Measurements from ENCODE around the gene PCDHA5. TPM values are rescaled to one million over a fixed set of nuclear protein-coding genes. Genes with fewer than 3 reads are reported as not detected.

The PCDHA5 gene
- total and polyA plus RNA-seq, 10 of the 15 experiments (the other 5 are each of a cell fraction or from before 2014, with no cell fraction given) = under 0.01 TPM; not detected in 9

GRCh38 chr5:140828362-140828737 lies 6.9 kb downstream of the PCDHA5 start:
- ChIA-PET SMC1A (ENCODE audit: uncharacterized antibody, unreplicated experiment) (no interaction called here), CTCF (no interaction called here), RAD21 (ENCODE audit: unreplicated experiment) (no interaction called here), POLR2A (no interaction called here)
- H3K4me1 ChIP-seq (ENCODE audit: control insufficient read depth, insufficient read depth, low read length) = no peaks in the 10 kb centered on the region
- no peak overlapping the region for H2AFZ ChIP-seq (ENCODE audit: control insufficient read depth, low read depth, low read length)
- no peaks in the 10 kb centered on the region for H3K79me2 ChIP-seq (ENCODE audit: control insufficient read depth, insufficient read depth, low read length)
- in situ Hi-C loops (cut with MboI) (no loop called here), intact Hi-C loops (cut with micrococcal nuclease; ENCODE audit: unreplicated experiment) (no loop called here)
- H3K27me3 ChIP-seq (replicated peaks in 1 of 2; ENCODE audit: control insufficient read depth in 2 of 2, insufficient read depth in 2 of 2, low read length in 1 of 2) = no peaks in the 10 kb centered on the region
- no peak overlapping the region for H3K4me3 ChIP-seq
- 64% methylated on average over 18 of the region's 18 CpGs for WGBS (ENCODE audit: insufficient coverage, insufficient replicate concordance, low lambda C conversion rate, missing lambda C conversion rate)
- no peaks in the 10 kb centered on the region; the same call in 1 of the 3 replicates for H3K9me3 ChIP-seq (replicated peaks; ENCODE audit: control insufficient read depth, insufficient read depth, low read length)
- no peak for FAIRE-seq
- no peaks in the 10 kb centered on the region for H4K20me1 ChIP-seq (ENCODE audit: control insufficient read depth, insufficient read depth)
- DNase-seq (ENCODE audit: low read depth, low spot score) = no peak
- BruUV-seq (replicated peaks) = no TSS peak
- ATAC-seq = no peak
- H3K36me3 ChIP-seq (ENCODE audit: control insufficient read depth in 2 of 2, insufficient read depth in 2 of 2, low read length in 1 of 2) = no peaks in the 10 kb centered on the region
- no peak overlapping the region for H3K4me2 ChIP-seq (ENCODE audit: control insufficient read depth, insufficient read depth)
- no peak overlapping the region for H3K9ac ChIP-seq (ENCODE audit: control insufficient read depth, insufficient read depth, low read length)
- H3K27ac ChIP-seq (ENCODE audit: control insufficient read depth, insufficient read depth) = no peak overlapping the region
- TF ChIP-seq, protein P1, sequence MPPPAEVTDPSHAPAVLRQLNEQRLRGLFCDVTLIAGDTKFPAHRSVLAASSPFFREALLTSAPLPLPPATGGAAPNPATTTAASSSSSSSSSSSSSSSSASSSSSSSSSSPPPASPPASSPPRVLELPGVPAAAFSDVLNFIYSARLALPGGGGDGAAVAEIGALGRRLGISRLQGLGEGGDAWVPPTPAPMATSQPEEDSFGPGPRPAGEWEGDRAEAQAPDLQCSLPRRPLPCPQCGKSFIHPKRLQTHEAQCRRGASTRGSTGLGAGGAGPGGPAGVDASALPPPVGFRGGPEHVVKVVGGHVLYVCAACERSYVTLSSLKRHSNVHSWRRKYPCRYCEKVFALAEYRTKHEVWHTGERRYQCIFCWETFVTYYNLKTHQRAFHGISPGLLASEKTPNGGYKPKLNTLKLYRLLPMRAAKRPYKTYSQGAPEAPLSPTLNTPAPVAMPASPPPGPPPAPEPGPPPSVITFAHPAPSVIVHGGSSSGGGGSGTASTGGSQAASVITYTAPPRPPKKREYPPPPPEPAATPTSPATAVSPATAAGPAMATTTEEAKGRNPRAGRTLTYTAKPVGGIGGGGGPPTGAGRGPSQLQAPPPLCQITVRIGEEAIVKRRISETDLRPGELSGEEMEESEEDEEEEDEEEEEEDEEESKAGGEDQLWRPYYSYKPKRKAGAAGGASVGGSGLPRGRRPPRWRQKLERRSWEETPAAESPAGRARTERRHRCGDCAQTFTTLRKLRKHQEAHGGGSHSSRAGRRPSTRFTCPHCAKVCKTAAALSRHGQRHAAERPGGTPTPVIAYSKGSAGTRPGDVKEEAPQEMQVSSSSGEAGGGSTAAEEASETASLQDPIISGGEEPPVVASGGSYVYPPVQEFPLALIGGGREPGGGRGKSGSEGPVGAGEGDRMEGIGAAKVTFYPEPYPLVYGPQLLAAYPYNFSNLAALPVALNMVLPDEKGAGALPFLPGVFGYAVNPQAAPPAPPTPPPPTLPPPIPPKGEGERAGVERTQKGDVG (CRISPR knock-in tag; IDR thresholded peaks at IDR 0.05) = no peak
- TF ChIP-seq EED (IDR thresholded peaks at IDR 0.05; ENCODE audit: low read depth) (no peak), PAX5 (IDR thresholded peaks at IDR 0.05; ENCODE audit: borderline replicate concordance, low read depth, low read length) (no peak), RB1 (IDR thresholded peaks at IDR 0.05; ENCODE audit: borderline replicate concordance) (no peak), IRF5 (IDR thresholded peaks at IDR 0.05; ENCODE audit: borderline replicate concordance) (no peak), SPI1 (IDR thresholded peaks at IDR 0.05; ENCODE audit: borderline replicate concordance, insufficient read depth, low read depth, low read length) (no peak), STAT1 (conservative IDR thresholded peaks at IDR 0.05) (no peak), NBN (IDR thresholded peaks at IDR 0.05) (no peak), ZNF274 (IDR thresholded peaks at IDR 0.05; ENCODE audit: insufficient read depth, insufficient read length) (no peak)
- TF ChIP-seq, protein P2, sequence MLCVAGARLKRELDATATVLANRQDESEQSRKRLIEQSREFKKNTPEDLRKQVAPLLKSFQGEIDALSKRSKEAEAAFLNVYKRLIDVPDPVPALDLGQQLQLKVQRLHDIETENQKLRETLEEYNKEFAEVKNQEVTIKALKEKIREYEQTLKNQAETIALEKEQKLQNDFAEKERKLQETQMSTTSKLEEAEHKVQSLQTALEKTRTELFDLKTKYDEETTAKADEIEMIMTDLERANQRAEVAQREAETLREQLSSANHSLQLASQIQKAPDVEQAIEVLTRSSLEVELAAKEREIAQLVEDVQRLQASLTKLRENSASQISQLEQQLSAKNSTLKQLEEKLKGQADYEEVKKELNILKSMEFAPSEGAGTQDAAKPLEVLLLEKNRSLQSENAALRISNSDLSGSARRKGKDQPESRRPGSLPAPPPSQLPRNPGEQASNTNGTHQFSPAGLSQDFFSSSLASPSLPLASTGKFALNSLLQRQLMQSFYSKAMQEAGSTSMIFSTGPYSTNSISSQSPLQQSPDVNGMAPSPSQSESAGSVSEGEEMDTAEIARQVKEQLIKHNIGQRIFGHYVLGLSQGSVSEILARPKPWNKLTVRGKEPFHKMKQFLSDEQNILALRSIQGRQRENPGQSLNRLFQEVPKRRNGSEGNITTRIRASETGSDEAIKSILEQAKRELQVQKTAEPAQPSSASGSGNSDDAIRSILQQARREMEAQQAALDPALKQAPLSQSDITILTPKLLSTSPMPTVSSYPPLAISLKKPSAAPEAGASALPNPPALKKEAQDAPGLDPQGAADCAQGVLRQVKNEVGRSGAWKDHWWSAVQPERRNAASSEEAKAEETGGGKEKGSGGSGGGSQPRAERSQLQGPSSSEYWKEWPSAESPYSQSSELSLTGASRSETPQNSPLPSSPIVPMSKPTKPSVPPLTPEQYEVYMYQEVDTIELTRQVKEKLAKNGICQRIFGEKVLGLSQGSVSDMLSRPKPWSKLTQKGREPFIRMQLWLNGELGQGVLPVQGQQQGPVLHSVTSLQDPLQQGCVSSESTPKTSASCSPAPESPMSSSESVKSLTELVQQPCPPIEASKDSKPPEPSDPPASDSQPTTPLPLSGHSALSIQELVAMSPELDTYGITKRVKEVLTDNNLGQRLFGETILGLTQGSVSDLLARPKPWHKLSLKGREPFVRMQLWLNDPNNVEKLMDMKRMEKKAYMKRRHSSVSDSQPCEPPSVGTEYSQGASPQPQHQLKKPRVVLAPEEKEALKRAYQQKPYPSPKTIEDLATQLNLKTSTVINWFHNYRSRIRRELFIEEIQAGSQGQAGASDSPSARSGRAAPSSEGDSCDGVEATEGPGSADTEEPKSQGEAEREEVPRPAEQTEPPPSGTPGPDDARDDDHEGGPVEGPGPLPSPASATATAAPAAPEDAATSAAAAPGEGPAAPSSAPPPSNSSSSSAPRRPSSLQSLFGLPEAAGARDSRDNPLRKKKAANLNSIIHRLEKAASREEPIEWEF (IDR thresholded peaks at IDR 0.05; ENCODE audit: insufficient replicate concordance, low read depth, low read length) = no peak
- TF ChIP-seq, protein P3, sequence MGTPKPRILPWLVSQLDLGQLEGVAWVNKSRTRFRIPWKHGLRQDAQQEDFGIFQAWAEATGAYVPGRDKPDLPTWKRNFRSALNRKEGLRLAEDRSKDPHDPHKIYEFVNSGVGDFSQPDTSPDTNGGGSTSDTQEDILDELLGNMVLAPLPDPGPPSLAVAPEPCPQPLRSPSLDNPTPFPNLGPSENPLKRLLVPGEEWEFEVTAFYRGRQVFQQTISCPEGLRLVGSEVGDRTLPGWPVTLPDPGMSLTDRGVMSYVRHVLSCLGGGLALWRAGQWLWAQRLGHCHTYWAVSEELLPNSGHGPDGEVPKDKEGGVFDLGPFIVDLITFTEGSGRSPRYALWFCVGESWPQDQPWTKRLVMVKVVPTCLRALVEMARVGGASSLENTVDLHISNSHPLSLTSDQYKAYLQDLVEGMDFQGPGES (IDR thresholded peaks at IDR 0.05) = no peak
